NCI-H1436 treated with DMSO at 0.1 percent for 48 hours (cell line): ENCODE data around the gene MIA2.
"Not testable (repeated sequence)": the region's sequence is repeated elsewhere in the genome, so short reads cannot be mapped to it uniquely, and the experiment has no call there.

ENCODE experiments used
- DNase-seq: peaks from one replicate; lab custom pipeline; 2025; lab: John Stamatoyannopoulos, UW

Gene MIA2

DNA sequence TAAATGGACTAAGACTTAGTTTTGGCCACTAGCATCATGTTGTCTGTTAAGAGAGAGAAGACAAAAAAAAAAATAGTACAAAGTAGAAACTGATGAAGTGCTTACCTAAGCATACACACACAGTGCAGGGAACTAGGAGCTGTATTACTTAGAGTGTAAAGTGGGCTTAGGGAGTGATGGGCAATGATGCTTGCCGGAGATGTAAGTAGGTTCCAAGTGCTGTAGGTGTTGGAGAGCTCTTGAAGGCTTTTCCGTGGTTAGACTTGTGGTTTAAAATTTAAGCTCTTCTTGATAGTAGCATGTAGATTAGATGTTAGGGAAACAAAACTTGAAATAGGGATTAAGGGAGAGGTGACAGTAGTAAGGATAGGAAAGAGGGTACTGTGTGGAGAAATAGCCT, 34.7 kb downstream of the MIA2 start:
- DNase-seq: no peak

DNA sequence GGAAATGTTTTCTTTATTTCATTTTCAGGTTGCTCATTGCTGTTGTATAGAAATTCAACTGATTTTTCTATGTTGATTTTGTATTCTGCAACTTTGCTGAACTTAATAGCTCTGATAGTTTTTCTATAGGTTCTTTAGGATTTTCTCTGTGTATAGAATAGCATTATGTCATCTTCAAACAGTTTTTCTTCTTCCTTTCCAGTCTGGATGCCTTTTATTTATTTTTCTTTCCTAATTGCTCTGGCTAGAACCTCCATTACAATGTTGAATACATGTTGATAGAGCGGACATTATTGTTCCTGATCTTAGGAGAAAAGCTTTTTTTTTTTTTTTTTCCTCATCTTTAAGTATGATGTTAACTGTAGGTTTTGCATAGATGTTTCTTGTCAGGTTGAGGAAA, 39.2 kb downstream of the MIA2 start:
- DNase-seq: no peak

DNA sequence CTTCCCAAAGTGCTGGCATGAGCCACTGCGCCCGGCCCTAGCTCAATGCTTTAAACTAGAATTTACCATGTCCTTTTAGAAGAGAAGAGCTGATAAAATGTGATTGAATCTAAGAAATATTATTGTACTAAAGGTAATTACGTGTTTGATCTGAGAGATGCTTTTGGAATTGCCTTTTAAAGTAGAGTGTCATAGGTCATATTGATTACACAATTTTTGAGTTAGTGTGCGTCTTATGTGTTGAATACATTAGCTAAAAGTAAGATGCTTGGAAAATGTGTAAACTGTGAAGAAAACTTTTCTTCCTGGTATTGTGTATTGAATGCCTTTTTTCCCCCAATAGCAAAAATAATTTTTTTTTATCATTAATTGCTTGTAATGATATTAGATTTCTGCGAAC, 41.7 kb downstream of the MIA2 start:
- DNase-seq: no peak

DNA sequence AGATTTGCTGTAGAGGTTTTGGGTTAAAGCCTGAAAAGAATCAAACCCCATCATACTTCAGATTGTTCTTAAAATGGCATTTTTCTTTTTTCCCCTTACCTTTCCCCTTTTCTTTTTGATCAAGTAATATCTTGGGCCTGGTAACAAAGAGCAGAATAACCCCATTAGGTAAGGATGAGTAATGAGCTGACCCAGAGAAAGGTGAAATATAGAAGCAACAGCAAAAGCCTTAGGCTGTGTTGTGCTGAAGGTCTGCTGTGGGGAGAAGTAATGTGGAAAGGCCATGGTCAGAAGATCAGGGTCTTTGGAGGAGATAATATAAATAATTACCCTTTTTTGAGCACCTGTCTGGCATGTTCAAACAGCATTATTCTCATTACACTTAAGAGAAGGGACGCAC, 42.3 kb downstream of the MIA2 start:
- no peak for DNase-seq

GRCh38 chr14:39276579-39277114, 42.9 kb downstream of the MIA2 start:
- no peak for DNase-seq

GRCh38 chr14:39279515-39279914, 45.8 kb downstream of the MIA2 start:
- no peak for DNase-seq

- not testable (repeated sequence) for DNase-seq
These were observed 47.0 kb downstream of the MIA2 start for GRCh38 chr14:39280678-39281077.

DNA sequence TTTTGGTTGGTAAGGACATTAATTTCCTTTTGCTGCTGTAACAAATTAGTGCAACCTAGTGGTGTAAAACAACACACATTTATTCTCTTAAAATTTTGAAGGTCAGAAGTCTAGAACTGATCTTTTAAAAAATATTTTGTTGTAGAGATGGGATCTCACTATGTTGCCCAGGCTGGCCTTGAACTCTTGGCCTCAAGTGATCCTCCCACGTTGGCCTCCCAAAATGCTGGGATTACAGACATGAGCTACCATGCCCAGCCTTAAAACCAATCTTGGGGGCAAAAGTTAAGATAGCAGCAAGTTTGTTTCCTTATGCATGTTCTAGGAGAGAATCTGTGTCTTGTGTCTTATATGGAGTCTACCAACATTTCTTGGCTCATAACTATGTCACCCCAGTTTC, 55.8 kb downstream of the MIA2 start:
- no peak for DNase-seq

- no peak for DNase-seq
These were observed 58.0 kb downstream of the MIA2 start for GRCh38 chr14:39291701-39292100.

DNA sequence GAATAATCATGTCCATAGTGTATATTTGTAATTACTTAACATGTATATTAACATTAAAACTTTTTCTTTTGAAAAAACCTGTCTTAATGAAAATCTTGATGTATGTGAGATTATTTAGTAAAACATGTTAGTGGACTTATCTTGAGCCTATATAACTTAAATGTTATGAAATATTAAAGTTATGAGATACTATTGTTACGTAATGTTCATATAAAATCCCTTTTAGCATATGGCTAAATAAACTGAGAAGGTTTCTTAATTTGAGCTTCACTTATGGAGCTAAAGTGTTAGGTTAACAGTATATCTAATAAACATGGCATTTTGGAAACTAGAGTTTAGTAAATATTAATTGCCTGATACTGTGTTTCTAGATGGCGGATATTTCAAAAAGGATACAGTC, 59.9 kb downstream of the MIA2 start:
- DNase-seq: no peak

DNA sequence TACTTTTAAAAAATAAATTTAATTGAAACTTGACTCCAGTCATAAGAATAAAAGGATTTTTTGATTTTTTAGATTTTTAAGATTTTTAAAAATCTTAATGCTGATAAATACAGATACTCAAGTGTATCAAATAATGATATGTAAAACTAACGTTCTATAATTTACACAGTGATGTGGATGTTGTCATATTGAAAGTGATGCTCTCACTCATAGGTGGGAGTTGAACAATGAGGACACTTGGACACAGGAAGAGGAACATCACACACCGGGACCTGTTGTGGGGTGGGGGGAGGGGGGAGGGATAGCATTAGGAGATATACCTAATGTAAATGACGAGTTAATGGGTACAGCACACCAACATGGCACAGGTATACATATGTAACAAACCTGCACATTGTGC, 66.7 kb downstream of the MIA2 start:
- not testable (repeated sequence) for DNase-seq

- no peak for DNase-seq
These were observed 68.6 kb downstream of the MIA2 start for GRCh38 chr14:39302124-39302810.

GRCh38 chr14:39303115-39303514, 69.4 kb downstream of the MIA2 start:
- no peak for DNase-seq

DNA sequence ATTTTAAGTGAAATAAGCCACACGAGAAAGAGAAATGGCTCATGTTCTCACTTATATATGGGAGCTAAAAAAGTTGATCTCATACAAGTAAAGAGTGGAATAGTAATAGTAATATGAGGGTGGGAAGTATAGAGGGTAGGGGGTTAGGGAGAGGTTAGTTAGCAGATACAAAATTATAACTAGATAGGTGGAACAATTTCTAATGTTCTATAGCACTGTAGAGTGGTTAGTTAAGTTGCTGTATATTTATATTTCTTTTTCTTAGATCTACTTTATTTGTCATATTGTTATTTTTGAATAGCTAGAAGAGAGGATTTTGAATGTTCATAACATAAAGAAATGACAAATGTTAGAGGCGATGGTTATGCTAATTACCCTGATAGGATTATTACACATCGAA, 74.1 kb downstream of the MIA2 start:
- DNase-seq: no peak

GRCh38 chr14:39310051-39310450, 76.3 kb downstream of the MIA2 start:
- no peak for DNase-seq

GRCh38 chr14:39315859-39316444, 82.2 kb downstream of the MIA2 start:
- DNase-seq: no peak

DNA sequence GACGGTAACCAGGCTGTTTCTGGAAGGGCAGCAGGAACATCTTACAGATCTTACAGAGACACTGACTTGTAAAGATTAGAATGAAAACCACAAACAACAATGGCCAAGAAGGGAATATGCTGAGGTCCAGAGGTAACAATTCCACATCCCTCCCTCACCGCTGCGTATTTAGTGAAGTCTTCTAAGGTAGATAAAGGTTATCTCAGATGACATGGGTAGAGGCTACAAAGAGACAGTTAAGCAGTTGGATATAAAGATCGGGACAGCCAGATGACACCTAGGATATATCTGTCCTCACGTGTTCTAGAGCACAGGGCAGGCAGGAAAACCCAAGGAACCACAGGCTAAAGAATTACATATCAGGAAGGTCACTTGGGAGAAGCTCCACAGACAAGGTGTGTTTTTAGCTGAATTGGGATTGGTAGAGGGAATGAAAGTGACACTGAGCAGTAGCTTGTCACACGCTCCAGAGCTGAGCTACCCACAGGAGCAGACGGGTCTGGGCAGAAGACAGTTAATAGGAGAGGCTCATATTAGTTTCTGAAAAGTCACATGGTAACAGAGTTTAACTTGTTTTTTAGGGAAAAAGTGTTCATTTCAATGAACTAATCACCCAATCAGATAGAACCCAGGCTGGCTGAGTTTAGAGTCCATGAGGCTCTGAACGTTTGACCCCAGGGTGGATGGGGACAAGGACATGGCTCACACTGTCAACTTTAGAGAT, 83.3 kb downstream of the MIA2 start:
- no peak for DNase-seq

- no peak for DNase-seq
These were observed 84.9 kb downstream of the MIA2 start for GRCh38 chr14:39318574-39318973.

- no peak for DNase-seq
These were observed 85.7 kb downstream of the MIA2 start for GRCh38 chr14:39319381-39319780.

DNA sequence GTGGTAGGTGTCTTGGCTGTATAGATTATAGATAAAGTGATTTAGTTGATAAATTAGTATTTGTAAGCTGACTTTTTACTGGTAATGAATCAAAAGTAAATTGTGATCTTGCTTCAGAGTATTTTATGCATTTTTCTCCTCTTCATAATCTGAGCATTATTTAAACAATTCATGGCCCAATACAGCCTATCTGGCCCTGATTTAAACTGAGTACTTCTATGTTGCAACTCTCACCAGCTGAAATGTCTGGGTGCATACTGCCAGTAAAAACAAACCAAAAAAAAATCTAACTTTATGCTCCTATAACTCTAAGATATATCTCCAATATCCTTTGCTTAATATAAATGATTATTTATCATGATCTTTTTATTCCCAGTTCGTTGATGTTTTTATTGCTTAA, 86.6 kb downstream of the MIA2 start:
- no peak for DNase-seq

DNA sequence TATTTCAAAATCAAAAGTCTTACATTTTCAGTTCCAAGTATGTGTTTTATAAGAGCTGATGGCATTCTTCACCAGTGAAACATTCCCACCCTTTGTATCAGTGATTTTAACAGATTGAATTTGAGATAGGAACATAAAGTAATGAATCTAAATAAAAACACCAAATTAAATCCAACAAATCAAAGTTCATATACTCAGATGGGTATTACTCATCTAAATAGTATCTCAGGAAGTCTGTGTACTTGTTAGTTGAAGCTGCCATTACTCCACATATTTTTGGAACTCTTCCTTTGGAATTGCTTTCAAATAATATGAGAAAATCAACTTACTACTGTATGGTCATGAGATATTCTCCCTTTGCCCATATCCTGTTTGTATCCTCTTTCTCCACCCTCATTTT, 89.1 kb downstream of the MIA2 start:
- no peak for DNase-seq

- no peak for DNase-seq
These were observed 90.4 kb downstream of the MIA2 start for GRCh38 chr14:39324097-39324496.

GRCh38 chr14:39339003-39339402, 105.3 kb downstream of the MIA2 start:
- DNase-seq: no peak
